Limb (tissue), 2 donors: ENCODE results near the gene ENOX1.
"Not testable (repeated sequence)": the region's sequence is repeated elsewhere in the genome, so short reads cannot be mapped to it uniquely, and the experiment has no call there.

Source experiments
- DNase-seq, 2 donors: peaks; one replicate each; pipeline ENCODE4 v3.0.0-alpha.2; 2016; ENCODE audit errors: extremely low spot score in 2 of 2

Gene ENOX1

DNA sequence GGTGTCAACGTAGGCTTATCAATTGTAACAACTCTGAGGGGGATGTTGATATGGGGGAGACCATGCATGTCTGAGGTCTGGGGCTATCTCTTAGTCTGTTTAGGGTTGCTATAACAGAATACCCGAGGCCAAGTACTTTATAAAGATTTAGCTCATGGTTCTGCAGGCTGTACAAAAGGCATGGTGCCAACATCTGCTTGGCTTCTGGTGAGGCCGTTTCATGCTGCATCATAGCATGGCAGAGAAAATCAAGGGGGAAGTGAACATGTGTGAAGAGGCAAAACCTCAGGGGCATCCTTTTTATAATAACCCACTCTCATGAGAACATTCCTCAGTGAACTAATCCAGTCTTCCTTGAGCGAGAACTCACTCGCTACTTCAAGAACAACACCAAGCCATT is 353.8 kb downstream of the ENOX1 start:
- DNase-seq: no peak

DNA sequence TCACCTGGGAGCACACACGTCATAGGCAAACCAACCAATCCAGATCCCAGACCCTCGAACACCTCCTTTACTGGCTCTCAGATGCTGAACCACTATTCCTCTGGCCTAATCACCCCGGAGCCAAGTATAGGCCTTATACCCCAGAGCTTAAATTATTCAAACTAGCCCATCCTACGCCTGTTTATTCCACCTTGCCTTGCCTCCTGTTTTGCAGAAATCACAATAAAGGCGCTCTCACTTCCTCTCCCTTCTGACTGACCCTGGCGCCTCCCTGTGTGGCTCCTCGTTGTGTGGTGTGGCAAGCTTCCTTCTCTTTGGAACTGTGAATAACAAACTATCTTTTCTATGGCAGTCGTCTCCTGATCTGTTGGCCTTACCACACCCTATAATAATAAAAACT is 354.9 kb downstream of the ENOX1 start:
- no peak for DNase-seq

DNA sequence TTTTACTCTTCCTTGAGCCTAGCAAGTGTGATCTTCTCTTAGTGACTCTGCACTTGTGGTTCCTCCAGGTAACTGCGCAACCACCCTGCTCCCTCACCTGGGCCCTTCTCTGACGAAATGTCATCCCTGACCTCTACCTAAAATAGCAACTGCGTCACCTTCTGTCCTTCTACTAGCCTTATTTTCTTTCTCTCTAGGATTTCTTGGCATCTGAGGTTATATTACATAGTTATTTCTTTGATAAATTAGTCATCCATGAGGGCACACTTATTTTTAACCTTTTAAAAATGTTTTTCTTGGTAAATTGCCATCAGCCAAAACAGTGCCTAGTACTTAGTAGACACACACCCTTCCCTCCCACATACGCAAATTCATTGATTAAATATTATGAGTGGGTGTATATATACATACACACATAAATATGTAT is 355.5 kb downstream of the ENOX1 start:
- DNase-seq: no peak

DNA sequence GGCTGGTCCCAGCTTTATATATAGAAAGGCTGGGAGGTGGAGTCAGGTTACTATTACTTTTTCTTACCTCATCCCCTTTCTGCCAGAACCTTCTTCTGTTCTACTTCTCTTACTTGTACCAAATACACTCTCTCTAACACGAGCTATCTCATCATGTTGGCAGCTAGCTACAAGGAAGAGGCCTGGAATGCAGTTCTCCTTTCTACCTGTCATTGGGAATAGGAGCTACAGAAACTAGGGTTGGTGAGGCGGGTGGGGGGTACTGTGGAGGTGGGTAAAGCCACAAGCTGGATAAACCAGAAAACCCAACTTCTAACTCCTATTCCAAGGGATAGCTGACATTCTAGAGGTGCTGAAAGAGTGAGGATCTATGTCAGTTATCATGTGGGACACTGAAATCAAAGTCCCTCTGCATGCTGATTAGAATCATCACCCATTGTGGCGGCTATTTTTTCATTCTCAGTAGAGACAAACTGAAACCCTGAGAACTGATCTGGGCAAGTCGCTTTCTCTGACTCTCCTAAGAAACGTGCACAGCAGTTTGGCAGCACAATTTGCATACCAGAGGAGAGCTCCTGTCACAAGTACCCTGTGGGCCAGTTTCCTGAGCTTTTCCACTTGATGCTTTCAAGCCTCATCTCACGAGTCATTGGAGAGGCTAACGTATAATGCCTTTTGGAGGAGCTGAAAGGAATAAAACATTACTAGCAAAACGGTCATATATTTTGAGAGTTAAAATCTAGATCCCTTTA is 358.1 kb downstream of the ENOX1 start:
- DNase-seq: no peak

DNA sequence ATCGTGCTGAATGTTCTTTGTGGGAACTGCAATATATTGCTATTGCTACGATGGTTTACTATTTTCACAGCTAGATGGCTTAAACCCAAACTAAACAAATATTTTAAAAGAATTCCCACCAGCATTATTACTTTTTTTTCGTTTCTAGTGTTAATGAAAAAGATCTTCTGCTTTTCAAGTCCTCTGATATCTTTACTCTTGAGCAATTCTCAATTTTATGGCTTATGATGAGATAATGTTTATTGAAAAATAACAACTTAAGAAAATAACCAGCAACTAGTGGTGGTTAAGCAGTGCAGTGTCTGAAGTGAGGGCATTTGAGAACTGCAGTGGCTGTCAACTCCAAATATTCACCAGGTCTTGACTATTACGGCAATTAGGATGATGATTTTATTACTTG is 360.4 kb downstream of the ENOX1 start:
- DNase-seq: no peak

DNA sequence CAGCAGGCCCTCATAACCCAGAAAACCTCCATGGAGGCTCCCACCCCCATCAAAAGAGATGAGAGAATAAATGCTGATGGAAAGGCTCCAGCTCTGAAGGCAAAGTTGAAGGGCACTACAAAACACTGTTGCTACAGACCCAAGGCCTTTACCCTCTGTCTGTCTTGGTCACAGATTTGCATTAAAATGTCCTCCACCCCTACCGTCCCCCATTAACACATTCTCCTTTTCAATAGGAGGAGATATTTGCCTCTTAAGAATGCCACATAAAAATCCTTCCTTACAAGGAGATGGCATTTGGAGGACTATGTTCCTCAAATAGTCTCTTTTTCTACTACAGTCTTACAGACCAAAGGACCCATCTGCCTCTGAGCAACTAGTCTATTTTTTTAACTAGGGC is 361.5 kb downstream of the ENOX1 start:
- DNase-seq: no peak

DNA sequence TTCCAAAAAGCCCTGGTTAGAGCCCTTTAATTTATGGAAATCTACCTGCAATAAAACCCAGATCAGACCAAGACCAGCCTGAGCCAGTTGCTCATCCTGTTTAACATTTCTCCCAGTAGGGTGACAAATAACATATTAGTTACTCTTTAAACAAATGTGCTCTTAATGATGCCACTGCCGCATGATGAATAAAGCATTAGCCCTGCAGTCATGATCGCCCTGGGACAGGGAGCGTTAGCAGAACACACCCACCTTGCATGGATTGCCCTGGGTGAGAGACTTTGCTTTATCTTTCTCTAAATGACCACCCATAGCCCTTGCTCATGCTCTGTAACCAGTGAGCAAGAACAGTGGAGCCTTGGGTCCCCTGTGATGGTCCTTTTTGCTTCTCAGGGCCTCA is 362.4 kb downstream of the ENOX1 start:
- no peak for DNase-seq

DNA sequence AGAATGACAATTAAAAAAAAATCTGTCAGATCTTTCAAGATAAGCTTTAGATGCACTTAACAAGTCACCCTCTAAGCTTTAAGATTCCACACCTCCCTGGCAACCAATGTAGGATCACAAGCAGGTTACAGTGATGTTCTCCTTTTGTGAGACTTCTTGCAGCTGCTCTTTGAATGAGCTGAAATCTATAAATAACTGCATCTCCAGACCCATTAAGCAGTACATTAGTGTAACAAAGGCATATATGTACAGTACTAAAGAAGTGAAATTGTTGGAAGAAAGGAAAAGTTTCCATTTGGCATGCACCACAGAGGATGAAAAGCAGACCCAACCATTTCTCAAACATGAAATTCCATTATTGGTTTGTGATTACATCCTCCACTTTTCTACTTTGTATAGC is 364.7 kb downstream of the ENOX1 start:
- peak in 1 of 2 donors; percentile 45 for DNase-seq

DNA sequence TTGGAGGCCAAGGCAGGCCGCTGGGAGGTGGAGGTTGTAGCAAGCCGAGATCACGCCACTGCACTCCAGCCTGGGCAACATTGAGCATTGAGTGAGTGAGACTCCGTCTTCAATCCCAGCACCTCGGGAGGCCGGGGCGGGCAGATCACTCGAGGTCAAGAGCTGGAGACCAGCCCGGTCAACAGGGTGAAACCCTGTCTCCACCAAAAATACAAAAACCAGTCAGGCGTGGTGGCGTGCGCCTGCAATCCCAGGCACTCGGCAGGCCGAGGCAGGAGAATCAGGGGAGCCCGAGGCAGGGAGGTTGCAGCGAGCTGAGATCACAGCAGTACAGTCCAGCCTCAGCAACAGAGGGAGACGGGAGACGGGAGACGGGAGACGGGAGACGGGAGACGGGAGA is 369.9 kb downstream of the ENOX1 start:
- not testable (repeated sequence) for DNase-seq

DNA sequence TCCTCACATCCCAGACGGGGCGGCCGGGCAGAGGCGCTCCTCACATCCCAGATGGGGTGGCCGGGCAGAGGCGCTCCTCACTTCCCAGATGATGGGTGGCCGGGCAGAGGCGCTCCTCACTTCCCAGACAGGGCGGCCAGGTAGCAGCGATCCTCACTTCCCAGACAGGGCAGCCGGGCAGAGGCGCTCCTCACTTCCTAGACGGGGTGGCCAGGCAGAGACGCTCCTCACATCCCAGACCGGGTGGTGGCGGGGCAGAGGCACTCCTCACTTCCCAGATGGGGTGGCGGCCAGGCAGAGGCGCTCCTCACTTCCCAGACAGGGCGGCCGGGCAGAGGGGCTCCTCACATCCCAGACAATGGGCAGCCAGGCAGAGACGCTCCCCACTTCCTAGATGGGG is 370.4 kb downstream of the ENOX1 start:
- not testable (repeated sequence) for DNase-seq

DNA sequence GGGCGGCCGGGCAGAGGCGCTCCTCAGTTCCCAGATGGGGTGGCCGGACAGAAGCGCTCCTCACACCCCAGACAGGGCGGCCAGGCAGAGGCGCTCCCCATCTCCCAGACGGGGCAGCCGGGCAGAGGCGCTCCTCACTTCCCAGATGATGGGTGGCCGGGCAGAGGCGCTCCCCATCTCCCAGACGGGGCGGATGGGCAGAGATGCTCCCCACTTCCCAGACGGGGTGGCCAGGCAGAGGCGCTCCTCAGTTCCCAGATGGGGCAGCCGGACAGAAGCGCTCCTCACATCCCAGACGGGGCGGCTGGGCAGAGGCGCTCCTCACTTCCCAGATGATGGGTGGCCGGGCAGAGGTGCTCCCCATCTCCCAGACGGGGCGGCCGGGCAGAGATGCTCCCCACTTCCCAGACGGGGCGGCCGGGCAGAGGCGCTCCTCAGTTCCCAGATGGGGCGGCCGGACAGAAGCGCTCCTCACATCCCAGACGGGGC is 370.8 kb downstream of the ENOX1 start:
- not testable (repeated sequence) for DNase-seq

DNA sequence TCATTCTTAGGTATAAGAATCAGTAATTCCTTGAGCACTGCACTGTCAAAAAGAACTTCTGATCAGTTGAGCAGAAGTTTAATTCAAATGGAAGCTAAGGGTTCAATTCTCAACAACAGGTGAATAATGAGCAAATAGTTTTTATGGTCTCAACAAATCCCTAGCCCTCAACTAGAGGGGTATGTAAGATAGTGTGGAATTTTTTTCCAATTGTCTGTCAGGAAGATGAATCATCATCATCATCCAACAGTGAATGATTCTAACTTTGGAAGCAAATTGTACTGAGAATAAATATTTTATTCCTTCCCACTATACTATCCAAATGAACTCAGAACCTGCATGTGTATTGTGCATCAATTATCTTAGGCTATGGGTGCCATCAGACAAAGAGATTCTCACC is 372.7 kb downstream of the ENOX1 start:
- no peak for DNase-seq

DNA sequence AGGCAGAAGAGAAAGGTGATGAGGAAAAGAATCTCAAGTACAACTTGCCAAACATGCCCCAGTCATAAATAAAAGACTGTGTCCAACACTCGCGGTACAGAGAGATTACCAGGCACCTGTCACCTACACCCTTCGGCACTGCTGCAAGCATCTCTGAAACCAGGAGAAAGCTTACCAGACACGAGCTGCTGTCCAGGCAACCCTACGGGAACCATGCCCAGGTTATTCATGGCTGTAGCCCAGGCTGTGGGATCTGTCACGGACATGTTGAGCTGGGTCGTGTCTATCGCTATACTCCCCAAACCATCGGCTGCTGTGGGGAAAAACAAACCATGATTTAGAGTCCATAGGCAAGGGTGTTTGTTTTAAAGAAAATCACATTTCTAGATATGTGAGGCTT is 375.0 kb downstream of the ENOX1 start:
- no peak for DNase-seq

DNA sequence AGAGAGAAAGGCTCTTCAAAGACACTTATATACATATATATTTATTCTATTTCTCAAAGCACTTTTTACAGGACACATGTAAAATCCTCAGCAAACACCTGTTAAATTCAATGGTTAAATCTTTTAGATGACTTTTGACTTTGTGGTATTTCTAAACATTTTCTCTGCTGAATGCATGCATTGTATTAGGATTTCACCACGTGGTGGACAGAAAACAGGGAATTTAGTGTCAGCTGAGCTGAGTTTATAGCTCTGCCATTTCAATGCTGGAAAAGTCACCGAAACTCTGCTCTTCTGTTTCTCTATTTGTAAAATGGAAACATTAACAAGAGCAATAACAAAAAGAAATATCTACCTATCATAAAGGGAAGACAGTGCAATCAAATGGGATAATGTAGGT is 375.6 kb downstream of the ENOX1 start:
- DNase-seq: no peak

DNA sequence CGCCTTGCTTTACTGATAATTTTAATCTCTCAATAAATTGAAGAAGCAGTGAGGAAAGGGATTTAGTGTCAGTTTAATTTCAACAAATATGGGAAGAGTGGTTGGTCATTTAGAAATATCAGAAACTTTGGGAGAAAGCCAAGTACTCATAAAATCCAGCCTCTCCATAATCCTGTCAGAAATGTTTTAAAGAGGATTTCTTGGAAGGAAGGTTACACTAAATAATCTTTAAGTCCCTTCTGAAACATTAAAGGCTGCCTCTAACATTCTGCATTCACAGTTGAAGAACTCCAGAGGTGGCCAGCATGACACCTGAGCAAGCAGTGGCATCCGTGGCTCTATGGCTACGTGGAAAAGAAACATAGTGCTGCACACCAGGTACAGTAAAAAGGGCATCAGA is 378.5 kb downstream of the ENOX1 start:
- no peak for DNase-seq

DNA sequence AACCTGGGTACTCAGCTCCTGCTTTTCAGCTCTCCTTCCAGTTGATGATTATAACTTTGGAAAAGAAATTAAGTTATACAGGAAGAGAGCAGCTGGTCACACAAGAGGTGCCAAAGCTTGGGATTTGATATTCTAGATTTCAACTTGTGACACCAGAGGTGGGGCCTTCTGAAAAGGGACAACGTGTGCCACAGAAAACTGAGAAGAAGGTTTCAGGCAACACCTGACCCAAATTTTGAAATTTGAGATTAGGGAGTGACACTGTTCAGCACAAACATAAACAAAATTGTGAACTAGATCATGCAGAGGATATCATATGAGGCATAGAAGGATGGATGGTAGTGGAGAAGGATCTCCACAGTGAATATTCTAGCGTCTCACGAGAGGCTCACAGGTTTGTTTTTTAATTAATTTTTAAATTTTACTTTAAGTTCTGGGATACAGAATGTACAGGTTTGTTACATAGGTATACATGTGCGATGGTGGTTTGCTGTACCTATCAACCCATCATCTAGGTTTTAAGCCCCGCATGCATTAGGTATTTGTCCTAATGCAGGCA is 379.7 kb downstream of the ENOX1 start:
- no peak for DNase-seq

DNA sequence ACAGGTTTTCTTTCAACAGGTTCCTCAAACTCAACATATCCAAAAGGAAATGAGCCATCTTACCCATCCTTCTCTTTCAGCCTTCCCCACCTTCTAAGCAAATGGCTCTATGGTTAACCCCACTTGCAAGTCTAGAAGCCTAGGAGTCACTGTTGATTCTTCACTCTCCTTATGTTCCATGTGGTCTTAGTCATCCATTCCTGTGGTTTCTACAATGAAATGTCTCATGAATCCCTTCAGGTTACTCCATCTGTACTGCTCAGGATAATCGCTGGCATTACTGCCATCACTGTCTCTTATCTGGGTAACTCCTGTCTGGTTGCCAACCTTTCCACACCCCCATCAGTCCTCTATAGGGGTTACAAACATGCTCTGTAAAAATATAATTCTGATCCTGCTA is 381.3 kb downstream of the ENOX1 start:
- no peak for DNase-seq

DNA sequence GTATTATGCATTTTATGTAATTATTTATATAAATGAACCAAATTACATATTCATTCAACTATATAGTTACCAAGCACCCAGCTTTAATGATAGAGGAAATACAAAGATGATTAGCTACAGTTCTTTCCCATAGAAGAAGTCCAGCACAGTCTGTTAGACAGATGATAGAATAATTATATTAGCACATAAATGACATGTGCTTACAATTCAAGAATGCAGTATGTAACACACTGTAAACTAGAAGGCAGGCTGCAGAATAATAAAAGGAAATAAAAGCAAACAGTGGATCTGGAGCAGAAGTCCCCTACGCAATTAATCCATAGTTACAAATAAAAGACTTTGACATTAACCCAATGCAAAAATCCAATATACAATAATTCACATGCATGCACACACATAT is 384.4 kb downstream of the ENOX1 start:
- no peak for DNase-seq

DNA sequence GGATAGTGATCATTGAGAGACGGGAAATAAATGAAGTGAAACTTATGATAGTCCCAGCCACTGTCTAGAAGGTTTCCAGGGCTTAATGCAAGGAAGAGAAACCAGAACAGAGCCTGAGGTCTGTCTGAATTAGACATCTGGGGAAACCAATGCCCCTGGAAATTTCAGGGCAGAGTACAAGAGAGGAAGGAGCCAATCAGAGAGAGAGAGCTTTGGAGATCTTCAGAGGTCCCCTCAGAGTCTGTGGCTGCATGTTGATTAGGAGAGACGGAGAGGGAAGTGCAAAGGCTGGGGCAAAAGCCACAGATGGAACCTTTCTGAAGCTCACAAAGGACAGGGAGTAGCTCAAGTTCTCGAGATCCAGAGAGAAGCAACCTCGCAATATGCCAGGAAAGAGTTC is 385.4 kb downstream of the ENOX1 start:
- no peak for DNase-seq

DNA sequence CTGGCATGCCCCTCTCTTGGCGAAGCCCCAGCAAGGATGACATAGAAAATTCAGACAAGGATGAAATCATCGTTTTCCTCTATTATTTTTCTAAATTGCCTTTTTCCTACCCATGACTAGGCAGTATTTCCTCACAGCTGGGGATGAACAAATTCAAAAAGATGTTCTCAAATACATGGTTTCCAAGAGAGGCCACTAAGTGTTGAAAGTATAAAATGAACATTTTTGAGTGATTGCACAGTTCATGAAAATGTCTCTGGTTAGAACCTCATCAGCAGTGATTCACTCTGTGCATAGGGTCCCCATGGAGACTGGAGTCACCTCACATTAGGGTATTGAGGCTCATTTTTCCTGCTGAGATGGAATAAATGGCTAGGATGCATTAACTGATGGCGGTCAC is 389.7 kb downstream of the ENOX1 start:
- DNase-seq: no peak

DNA sequence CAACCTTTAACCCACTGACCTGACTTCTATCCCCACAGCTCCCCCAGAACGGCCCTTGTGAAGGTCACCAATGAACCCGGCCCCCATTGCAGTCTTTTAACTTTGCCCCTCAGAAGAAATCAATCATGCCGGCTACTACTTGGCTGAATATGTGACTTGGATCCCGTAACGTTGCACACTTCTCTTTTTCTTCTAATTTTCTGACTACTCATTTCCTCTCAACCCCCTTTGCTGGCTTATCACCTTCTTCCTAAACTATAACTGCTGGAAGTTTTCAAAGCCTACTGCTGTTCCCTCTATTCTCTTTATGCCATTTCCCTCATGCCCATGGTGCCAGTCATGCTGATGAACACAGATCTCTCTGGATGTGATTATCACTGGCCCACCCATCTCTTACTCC is 395.7 kb downstream of the ENOX1 start:
- no peak for DNase-seq

DNA sequence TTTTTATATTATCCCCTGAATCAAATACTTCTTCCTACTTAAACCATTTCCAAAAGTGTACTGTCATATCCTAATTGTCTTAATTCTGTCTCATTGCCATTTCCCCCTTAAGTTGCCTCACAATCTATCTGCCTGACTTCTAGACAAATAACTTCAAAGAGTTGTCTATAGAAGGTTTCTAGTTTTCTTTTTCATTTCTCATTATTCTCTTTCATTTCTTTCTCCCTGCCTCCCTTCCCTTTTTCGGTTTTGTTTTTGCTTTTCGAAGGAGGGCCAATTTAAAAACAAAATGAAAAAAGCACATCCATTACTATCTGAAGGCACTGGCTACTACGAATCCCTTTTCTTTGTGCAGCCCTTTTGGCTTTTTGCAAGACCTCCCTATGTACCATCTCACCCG is 396.2 kb downstream of the ENOX1 start:
- no peak for DNase-seq

DNA sequence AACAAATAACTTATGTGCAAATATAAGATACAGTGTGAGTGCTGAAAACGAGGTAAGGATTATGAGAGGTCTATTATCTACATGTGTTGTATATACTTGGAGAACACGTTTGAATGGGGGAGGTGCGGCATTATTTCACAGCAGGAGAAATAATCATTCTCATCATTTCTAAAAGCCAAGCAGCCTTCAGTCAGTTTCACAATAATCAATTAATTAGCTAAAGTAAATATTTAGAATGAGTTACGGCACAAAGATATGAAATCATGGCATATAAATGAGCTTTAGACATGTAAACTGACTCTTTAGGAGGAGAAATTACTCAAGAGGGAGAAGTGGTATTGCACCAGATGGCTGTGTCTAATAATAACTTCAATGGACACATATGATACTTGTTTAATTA is 396.8 kb downstream of the ENOX1 start:
- no peak for DNase-seq
